OCI-LY7 (cell line): ENCODE data around the gene ACKR4.

ENCODE experiments used
- CTCF ChIP-seq: fragments of 200-600 bp; sonication (generic); conservative IDR thresholded peaks from 2 replicates; pipeline ENCODE4 v1.5.1; 2014; ENCODE audit warnings: mild to moderate bottlenecking, antibody characterized with exemption, low read length, moderate library complexity, mixed read lengths
- EZH2phosphoT487 ChIP-seq: fragments of 200-600 bp; sonication (generic); IDR thresholded peaks from 2 replicates; pipeline ENCODE4 v1.6.1; 2018; ENCODE audit warnings: low read depth, borderline replicate concordance, mild to moderate bottlenecking, mixed run types, antibody characterized with exemption, low read length, moderate library complexity, mixed read lengths

- TF ChIP-seq CTCF (no peak), EZH2phosphoT487 (no peak)
These were observed 27.5 kb upstream of the ACKR4 start for GRCh38 chr3:132569580-132569979.
